GM19372 (cell line): ENCODE measurements around the gene WDR82.

Source experiments
- ATAC-seq: cut with Tn5 transposase; IDR thresholded peaks from one replicate; pipeline ENCODE4 v1.9.1; 2021; ENCODE audit warnings: mild to moderate bottlenecking, low read depth, moderate library complexity; ENCODE audit not compliant: unreplicated experiment

Gene WDR82

DNA sequence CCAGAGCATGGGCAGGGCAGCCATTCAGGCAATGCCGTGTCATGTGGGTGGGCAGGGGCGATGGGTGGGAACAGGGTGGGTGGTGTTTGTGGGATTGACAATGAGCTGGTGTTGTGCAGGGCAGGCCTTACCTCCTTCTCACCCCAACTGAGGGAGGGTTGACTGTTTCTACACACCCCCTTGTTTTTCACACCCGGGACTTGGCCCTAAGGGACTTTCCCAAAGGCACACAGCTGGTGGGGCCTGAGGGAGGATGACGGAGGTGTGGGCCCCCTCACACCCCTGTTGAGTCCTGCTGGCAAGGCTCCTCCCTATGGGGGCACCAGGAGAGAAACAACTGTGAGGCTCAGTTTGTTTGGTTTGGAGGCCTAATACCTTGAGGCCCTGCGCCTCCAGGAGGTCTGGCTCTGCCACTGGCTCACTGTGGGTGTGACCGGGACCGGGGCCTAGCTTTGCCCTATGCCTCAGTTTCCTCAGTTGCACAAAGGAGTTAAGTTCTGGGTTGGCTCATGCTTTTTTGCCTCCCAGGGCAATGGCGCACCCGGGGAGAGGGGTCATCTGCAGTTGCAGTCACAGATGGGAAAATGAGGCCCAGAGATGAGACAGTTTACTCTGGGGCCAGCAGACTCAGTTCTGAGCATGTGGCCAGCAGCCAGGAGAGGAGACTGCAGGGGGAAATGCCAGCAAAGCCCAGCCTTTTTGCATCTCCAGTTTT lies 32.6 kb upstream of the WDR82 start:
- ATAC-seq, result no peak

DNA sequence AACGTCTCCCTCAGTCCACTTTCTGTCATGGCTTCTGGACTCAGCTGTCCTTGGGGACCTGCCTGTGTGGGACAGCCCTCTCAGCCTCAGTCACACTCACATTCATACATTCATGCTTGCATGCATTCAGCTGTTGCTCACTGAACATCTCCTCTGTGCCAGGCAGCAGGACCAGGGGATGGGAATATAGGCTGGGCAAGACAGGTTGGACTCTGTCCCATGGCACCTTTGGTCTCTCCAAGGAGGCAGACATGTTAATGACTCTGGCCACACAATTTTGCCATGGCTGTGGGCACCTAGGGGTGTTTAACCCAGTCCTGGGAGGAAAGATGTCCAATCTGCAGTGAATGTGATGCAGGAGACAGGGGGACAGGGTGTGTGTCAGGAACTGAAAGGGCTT lies 29.9 kb upstream of the WDR82 start:
- ATAC-seq, result no peak

DNA sequence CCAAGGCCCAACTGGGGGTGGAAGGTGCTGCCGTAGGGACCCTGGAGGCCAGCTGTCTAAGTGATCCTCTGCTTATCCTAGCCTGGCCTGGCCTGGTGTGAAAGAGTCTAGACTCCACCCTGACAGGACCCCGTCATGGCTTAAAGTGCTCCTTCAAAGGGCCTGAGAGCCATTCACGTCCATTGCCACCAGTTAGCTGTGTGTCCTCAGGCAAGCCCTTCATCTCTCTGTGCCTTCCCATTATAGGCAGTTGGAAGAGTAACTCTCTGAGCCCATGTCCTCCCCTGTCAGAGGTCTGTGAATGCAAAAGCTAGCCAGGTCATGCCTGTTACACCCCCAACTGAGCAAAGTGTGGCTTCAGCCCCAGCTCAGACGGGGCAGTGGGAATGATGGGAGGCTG lies 28.5 kb upstream of the WDR82 start:
- no peak for ATAC-seq

DNA sequence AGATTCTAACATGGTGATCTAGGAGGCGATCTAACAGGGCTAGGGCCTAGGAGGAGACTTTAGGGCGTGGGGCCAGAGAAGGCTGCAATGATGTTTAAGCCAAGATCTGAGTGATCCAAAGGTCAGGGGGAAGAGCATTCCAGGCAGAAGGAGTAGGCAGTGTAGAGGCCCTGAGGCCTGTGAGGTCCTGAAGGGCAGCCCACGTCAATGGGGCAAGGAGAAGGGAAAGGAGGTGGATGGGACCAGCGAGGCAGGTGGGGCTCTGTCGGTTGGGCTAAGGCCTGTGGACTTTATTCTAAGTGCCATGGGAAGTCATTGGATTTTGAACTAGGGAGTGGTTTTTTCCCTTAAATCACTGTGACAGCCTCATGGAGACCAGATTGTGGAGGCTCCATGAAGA lies 27.5 kb upstream of the WDR82 start:
- no peak for ATAC-seq

DNA sequence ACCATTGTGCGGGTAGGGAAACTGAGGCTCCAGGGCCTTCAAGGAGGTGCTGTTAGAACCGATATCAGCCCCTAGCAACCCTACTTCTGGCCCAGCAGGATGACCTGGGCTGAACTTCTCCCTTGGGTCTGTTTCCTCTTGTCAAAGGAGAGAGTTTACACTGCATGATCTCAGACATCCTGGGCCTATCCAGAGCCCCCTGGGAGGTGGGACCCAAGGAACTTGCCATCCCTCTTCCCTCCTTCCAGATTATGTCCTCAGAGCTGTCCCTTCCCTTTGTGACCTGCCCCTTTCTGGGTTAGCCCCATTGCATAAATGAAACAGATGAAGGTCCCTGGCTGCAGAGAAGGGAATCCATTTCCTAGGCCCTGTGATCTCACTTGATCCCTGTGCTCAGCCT lies 25.4 kb upstream of the WDR82 start:
- ATAC-seq, result no peak

DNA sequence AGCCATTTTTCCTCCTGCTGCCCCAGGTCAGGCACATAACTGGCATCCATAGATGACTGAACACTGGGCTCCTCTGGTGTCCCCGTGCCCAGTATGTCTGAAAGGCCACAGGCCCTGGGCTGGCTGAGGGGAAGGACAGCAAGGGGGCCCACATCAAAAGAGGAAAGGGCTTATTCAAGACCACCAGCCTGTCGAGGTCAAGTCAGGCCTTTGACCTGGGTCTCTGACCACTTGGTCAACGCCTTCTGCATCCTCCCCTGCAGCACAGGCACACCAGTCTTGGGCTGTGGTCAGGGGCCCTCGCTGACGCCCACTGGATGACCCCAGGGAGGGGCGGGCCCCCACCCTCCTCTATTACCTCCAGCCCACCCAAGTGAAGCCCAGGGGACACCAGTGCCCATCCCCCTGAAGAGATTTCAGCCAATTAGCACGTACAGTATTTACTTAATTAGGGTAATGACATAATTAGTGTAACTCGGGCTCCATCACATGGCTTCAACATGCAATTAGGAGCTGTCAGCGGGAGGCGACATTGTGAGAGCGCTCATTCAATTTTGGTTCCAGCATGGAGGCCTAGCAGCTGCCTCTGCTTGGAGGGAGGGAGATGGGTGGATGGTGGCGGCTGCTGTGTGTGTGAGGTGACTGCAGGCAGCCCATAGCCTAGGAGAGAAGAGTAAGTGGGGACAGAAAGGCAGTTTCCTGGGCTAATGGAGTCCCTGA lies 24.1 kb upstream of the WDR82 start:
- ATAC-seq, result no peak

DNA sequence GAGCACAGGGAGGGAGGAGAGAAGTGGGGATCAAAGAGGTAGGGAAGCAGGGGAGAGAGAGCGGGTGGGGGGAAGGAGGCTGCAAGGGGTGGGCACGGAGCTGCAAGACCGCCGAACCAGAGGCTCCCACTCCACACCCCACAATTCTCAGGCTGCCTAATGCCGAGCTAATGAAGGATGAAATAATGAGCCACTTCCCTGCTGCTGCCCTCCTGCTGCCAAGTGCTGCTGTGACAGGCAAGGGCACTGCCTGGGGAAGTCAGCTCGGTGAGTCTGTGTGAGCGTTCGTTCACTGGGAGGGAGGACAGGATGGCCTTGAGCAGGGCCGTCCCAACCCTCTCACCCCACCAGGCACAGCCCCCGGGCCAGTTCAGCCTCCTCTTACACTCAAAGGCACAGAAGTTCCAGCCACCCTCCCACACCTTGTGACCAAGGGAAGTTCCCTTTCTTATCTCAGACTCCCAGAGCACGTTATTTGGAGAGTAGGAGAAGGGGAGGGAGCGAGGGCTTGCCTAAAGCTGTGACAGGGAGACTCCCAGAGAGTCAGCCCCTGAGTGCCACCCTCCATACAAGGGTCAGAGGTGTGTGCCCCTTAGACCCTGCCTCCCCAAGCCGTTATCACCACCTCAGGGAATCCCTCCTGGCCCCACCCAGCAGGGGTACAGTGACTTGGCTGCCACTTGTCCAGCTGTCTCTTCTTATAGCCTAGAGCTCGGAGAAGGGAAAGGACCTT lies 21.6 kb upstream of the WDR82 start:
- no peak for ATAC-seq

DNA sequence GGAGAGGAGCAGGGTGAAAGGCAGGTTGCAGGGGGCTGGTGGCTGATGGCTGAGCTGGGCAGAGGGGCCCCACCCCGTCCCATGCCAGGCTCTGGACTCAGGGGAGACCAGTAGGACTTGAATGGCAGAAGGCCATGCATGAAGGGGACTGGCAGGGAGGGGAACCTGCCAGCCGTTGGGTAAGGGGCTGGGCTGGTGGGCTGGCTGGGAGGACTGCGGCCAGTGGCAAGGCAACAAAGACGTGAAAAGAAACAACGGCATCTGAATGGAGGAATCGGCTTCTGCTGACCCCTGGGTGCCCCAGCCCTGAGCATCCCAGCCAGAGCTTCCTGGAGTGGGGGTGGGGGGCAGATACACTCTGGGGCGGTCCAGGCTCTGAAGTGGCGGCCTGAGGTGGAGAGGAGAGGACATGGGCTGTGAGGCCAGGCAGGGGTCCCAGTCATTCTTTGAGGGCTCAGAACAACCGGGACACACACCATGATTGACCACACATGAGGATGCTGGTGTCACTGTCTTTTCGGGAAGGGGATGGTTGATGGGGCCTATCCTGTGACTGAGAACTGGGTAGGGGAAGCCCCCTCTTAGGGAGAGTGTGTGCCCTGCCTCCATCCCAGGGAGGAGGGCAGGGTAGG lies 20.9 kb upstream of the WDR82 start:
- ATAC-seq, result no peak

DNA sequence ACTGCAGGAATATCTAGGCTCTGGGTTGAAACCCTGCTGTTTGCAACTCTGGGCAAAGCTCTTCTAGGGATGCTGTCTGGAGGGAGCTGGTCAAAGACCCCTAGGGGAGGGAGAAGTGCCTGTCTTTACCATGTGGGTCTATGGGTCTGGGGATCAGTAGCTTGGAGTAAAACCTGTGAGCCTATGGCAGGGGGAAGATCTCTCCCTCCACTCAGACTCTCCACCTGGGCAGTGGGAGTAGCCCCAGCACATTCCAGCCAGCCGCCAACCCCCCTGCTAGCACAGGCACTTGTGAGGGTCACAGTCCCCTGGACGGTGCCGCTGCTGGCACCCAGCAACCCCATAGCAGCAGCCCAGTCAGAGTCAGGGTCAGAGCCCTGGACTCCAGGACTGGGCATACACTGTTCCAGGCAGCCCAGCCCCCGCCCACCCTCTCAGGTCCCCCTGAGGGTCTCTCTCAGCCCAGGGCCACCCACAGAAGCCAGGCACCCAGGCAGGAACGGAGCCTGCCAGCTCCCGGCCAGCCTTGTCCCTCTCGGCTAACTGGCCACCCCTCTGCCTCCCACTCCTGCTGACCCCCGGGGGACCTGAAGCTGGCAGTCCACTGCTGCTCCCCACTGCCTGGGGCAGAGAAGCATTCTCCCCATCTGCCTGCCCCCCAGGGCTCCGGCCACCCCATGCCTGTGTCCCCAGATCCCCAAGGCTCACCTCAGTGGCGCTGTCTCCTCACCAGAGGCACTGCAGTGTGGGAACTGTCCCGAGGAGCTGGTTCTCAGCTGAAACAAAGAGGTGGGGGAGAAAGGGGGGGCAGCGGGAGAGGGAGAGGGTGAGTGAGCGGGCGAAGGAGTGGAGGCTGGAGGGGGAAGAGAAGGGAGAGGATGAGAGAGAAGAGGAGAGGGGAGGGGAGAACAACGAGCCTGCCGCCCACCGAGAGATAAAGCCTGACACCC lies 20.0 kb upstream of the WDR82 start:
- ATAC-seq, result no peak

DNA sequence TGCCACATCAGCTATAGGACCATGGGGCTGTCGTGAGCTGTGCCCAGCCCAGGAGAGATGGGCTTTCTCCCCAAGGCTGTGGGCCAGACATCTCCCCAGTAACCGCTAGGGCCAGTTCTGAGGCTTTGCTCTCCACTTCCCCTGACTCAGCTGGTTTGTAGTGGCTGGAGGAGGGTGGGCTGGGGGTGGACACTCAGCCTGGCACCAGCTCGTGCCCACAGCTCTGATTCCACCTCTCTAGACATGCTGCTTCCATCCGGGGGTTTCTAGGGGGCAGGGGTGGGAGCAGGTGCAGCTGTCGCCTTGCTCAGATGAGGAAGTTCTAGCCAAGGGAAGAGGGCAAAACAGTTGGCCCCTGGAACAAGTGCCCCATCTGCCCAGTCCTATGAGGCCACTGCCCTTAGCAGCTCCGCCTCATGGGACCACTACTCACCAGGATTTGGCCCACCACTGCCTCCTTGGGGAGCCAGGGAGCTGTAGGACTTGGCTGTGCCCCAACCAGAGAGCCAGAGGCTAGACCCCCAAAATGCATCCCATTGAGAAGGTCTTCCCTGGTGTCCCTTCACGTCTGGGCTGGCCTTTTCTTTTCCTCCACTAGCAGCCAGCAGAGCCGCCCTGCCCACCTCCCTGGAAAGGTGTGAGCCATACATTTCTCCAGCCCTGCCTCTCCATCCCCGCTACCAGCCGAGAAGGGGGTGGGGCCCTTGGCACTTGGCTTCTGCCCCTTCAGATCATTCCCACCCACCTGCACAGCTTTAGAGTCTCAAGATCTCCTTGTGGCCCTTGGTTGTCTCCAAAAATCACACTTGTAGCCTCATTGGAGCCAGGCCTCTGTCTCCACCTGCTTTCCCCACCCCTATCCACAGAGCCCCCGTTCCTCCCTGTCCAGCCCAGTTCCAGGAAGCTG lies 19.0 kb upstream of the WDR82 start:
- ATAC-seq, result no peak

DNA sequence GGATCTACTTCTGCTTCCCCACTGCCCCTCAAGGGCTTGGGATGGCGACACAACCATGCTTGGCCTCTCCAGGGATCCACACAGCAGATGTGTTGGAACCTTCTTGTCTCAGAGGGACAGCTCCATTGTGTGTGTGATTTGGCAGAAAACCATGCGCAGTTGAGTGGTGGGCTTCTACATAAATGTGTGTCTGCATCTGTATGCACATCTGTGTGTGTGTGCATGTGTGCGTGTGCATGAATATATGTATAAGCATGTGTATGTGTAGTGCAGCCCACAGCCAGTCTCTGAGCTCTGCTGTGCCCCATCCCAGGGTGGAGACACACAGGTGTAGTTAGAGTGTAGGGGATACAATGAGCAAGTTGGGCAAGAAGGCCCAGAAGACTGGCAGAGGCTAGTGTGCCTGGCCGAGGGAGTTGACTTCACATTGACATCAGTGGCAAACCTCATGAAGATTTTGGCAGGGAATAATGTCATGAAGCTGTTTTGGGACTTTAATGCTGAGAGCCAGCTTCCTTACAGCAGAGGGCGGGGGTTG lies 17.3 kb upstream of the WDR82 start:
- no peak for ATAC-seq

DNA sequence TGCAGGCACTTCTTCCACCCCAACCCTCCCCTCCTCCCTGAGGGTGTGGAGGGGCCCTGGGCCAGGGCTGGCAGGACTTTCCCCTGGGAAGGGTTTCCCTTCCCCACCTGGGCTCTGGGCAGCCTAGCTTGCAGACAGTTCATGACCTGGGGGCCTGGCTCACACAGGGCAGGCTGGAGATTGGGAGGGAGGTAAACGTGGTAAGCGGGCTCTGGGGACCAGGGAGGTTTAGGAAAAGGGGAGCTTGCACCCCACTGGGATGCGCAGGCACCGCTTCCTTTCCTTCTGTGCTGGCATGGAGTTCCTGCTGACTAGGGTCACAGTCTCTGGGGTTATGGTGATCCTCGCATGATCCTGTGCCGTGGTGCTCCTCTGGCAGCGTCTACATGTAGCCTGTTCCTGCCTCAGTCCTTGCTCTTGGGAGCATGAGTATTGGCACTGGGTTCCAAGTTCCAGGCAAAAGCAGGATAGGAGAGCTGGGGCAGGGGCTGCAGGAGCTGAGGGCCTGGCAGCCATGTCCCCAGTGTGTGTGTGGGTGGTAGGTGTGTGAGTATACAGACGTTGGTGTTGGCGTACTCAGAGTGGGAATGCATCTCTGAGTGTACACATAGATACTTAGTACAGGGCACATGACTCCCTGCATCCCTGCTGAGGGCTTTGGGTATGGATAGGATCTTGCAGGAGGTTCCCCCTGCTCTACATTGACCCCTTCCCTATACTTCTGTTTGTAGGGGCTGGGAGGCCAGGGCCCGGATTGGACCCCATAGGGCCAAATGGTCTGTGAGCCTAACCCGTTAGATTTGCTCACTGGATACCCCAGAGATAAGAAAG lies 16.1 kb upstream of the WDR82 start:
- ATAC-seq, result no peak

DNA sequence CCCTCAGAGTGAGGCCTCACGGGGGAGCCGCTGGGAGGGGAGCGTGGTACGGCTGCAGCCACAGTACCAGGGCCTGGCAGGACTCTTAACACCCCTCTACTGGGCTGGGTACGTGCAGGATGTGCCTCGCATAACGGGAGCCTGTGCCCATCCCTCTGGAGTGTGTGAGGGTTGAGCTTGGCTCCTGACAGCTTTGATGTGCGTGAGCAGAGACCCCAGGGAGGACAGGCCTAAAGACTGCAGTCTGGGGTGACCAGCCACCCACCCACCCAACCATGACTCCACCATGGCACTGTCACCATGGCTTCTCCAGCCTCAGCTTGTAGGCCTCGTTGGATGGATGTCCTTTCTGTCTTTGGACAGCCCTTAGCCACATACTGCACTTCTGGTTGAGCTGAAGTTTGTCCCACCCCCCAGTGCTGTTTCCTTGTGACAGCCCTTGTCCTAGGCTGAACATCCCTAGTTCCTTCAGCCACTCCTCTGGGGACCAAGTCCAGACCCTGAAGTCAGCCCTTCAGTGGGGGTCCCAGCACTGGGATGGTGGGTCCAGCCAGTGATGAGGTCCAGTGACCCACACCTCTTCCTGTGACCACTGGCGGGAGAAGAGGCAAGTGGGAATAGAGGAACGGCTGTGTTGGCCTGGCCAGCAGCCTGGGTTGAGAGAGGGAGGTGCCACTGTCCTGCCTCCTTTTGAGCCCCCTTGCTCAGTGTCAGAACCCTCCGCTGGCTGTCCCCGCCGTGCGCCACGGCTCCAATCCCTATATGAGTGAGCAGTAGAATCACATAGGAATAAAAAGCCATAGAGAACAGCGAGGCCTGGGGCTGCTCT lies 15.3 kb upstream of the WDR82 start:
- ATAC-seq, result no peak

DNA sequence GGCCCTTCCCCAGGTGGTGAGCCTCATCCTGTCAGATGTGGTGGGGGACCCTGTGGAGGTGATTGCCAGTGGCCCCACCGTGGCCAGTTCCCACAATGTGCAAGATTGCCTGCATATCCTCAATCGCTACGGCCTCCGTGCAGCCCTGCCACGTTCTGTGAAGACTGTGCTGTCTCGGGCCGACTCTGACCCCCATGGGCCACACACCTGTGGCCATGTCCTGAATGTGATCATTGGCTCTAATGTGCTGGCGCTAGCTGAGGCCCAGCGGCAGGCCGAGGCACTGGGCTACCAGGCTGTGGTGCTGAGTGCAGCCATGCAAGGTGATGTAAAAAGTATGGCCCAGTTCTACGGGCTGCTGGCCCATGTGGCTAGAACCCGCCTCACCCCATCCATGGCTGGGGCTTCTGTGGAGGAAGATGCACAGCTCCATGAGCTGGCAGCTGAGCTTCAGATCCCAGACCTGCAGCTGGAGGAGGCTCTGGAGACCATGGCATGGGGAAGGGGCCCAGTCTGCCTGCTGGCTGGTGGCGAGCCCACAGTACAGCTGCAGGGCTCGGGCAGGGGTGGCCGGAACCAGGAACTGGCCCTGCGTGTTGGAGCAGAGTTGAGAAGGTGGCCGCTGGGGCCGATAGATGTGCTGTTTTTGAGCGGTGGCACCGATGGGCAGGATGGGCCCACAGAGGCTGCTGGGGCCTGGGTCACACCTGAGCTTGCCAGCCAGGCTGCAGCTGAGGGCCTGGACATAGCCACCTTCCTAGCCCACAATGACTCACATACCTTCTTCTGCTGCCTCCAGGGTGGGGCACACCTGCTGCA lies 14.0 kb upstream of the WDR82 start:
- ATAC-seq, result no peak

DNA sequence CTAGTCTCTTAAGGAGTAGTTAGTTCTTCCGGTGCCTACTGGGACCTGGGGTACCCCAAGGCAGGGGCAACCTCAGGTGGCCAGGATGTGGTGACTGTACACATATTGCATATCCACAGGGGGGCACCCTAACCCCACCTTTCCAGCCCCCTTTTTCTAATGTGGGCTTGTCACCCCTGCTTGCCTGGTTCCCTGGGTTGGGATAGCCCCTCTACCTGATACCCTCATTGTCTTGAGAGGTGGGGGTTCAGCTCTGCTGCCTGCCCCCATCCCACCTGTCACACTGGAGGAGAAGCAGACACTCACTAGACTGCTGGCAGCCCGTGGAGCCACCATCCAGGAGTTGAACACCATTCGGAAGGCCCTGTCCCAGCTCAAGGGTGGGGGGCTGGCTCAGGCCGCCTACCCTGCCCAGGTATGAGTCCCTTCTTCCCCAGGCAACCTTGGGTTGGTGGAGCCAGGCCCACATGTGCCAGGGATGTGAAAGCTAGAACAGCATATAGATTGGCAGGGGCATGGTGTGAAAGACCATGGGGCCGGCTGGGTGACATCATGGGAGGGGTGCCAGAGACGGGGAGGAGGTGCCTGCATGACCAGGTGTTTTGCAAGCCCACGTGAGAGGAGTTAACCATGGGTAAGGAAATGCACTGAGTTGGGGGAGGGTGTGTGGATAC lies 13.2 kb upstream of the WDR82 start:
- no peak for ATAC-seq
